HepG2 (cell line): ENCODE results near the gene TMEM167B. TPM values are rescaled to one million over a fixed set of nuclear protein-coding genes. Genes with fewer than 3 reads are reported as not detected.

Source experiments
- ARID2 ChIP-seq: sonication (generic); formaldehyde crosslinking; IDR thresholded peaks from 2 replicates; pipeline ENCODE4 v1.8.1; 2022; ENCODE audit warnings: mild to moderate bottlenecking, missing genetic modification reagents, borderline replicate concordance
- ARID5B ChIP-seq: IDR thresholded peaks from 2 replicates; pipeline ENCODE4 v1.4.0; 2020; ENCODE audit warnings: mild to moderate bottlenecking, missing genetic modification reagents
- ATF7-NPFF ChIP-seq: sonication (generic); formaldehyde crosslinking; IDR thresholded peaks from 2 replicates; pipeline ENCODE4 v1.8.1; 2023; ENCODE audit warnings: mild to moderate bottlenecking, low read depth, missing genetic modification reagents, moderate library complexity
- BRF2 ChIP-seq: sonication (generic); formaldehyde crosslinking; IDR thresholded peaks from 2 replicates; pipeline ENCODE4 v1.8.1; 2022; ENCODE audit warnings: mild to moderate bottlenecking, missing genetic modification reagents
- KDM2A ChIP-seq: sonication (generic); formaldehyde crosslinking; IDR thresholded peaks from 2 replicates; pipeline ENCODE4 v1.4.0; 2020; ENCODE audit warnings: low read depth, missing genetic modification reagents, borderline replicate concordance
- NCOA1 ChIP-seq: sonication (generic); formaldehyde crosslinking; IDR thresholded peaks from 2 replicates; pipeline ENCODE4 v1.9.0; 2021; ENCODE audit warnings: missing genetic modification reagents
- NFE2L2 ChIP-seq: fragments of 150-350 bp; IDR thresholded peaks from 2 replicates; pipeline ENCODE4 v1.6.1; 2014; ENCODE audit warnings: low read length
- PRMT3 ChIP-seq: sonication (generic); formaldehyde crosslinking; IDR thresholded peaks from 2 replicates; pipeline ENCODE4 v1.8.1; 2022; ENCODE audit warnings: low read depth, mild to moderate bottlenecking, moderate library complexity, missing genetic modification reagents, borderline replicate concordance
- SKI ChIP-seq: fragments of 450-650 bp; IDR thresholded peaks from one replicate; pipeline ENCODE4 v1.6.1; 2018; ENCODE audit warnings: mild to moderate bottlenecking; ENCODE audit not compliant: partially characterized antibody
- SRSF4 ChIP-seq: fragments of 200-400 bp; formaldehyde crosslinking; IDR thresholded peaks from one replicate; pipeline ENCODE4 v1.6.1; 2018; ENCODE audit warnings: mild to moderate bottlenecking, low read depth, low read length, moderate library complexity; ENCODE audit not compliant: poor library complexity, severe bottlenecking
- STAG1 ChIP-seq: sonication (generic); formaldehyde crosslinking; IDR thresholded peaks from 2 replicates; pipeline ENCODE4 v1.4.0; 2020; ENCODE audit warnings: missing genetic modification reagents
- TAF15 ChIP-seq: fragments of 200-400 bp; formaldehyde crosslinking; IDR thresholded peaks from one replicate; pipeline ENCODE4 v1.6.1; 2018; ENCODE audit warnings: mild to moderate bottlenecking, low read depth, low read length; ENCODE audit not compliant: poor library complexity, severe bottlenecking
- TBX2 ChIP-seq: sonication (generic); formaldehyde crosslinking; IDR thresholded peaks from 2 replicates; pipeline ENCODE4 v1.5.0; 2020; ENCODE audit warnings: missing genetic modification reagents, mild to moderate bottlenecking, borderline replicate concordance
- ZFP90 ChIP-seq: sonication (generic); formaldehyde crosslinking; IDR thresholded peaks from 2 replicates; pipeline ENCODE4 v1.8.0; 2022; ENCODE audit warnings: missing genetic modification reagents, mild to moderate bottlenecking, inconsistent platforms, borderline replicate concordance
- ZNF180 ChIP-seq: sonication (generic); formaldehyde crosslinking; IDR thresholded peaks from 2 replicates; pipeline ENCODE4 v1.4.0; 2020; ENCODE audit warnings: low read depth, missing genetic modification reagents, borderline replicate concordance
- ZNF274 ChIP-seq: sonication (generic); formaldehyde crosslinking; IDR thresholded peaks from 2 replicates; pipeline ENCODE4 v1.5.1; 2020; ENCODE audit warnings: mild to moderate bottlenecking, missing genetic modification reagents
- ZNF484 ChIP-seq: sonication (generic); formaldehyde crosslinking; IDR thresholded peaks from 2 replicates; pipeline ENCODE4 v1.5.1; 2020; ENCODE audit warnings: mild to moderate bottlenecking, low read depth, missing genetic modification reagents, borderline replicate concordance
- ZNF567 ChIP-seq: sonication (generic); formaldehyde crosslinking; IDR thresholded peaks from 2 replicates; pipeline ENCODE4 v1.8.1; 2023; ENCODE audit warnings: mild to moderate bottlenecking, missing genetic modification reagents, borderline replicate concordance
- ZNF616 ChIP-seq: sonication (generic); formaldehyde crosslinking; IDR thresholded peaks from 2 replicates; pipeline ENCODE4 v1.5.0; 2020; ENCODE audit warnings: low read depth, mild to moderate bottlenecking, missing genetic modification reagents
- ZNF761 ChIP-seq: sonication (generic); formaldehyde crosslinking; conservative IDR thresholded peaks from 2 replicates; pipeline ENCODE4 v1.4.0; 2020; ENCODE audit warnings: mild to moderate bottlenecking, missing genetic modification reagents
- ZNF768 ChIP-seq: sonication (generic); formaldehyde crosslinking; IDR thresholded peaks from 2 replicates; pipeline ENCODE4 v1.4.0; 2020; ENCODE audit warnings: missing genetic modification reagents
- ZNF782 ChIP-seq: sonication (generic); formaldehyde crosslinking; IDR thresholded peaks from 2 replicates; pipeline ENCODE4 v1.4.0; 2020; ENCODE audit warnings: missing genetic modification reagents, mild to moderate bottlenecking, borderline replicate concordance
- ZSCAN22 ChIP-seq: sonication (generic); formaldehyde crosslinking; IDR thresholded peaks from 2 replicates; pipeline ENCODE4 v1.4.0; 2020; ENCODE audit warnings: mild to moderate bottlenecking, missing genetic modification reagents
- polyA plus RNA-seq, 8 experiments: library from polyadenylated mRNA; depleted of rRNA in 3 of 8; stranded (reverse) in 7 of 8; unstranded in 1 of 8; fragments of >200 nt; fragmentation: Illumina TruSeq in 4 of 8; extraction: Trizol in 4 of 8; gene quantifications; 2 replicates each; pipeline versions ENCODE4 v1.2.1 to v1.2.3, GENCODE V29; 2011 to 2016; ENCODE audit warnings: low read depth in 4 of 8, missing spikeins in 1 of 8, mixed read lengths in 1 of 8; ENCODE audit not compliant: insufficient read depth in 1 of 8
- total RNA-seq, 5 experiments: library from RNA; depleted of rRNA; stranded (reverse); fragments of >200 nt; fragmentation: Illumina TruSeq; extraction: Trizol; gene quantifications; 2 replicates each; pipeline ENCODE4 v1.2.3, GENCODE V29; 2016; ENCODE audit warnings: low read depth in 1 of 5
- TF ChIP-seq, protein P1 (sequence below): sonication (generic); formaldehyde crosslinking; IDR thresholded peaks from 2 replicates; pipeline ENCODE4 v1.4.0; 2020; ENCODE audit warnings: mild to moderate bottlenecking, missing genetic modification reagents

The TMEM167B gene
- total and polyA plus RNA-seq, 2 of the 13 experiments (the other 11 are each of a cell fraction or from before 2014, with no cell fraction given), result 9.5 to 22.4 TPM

DNA sequence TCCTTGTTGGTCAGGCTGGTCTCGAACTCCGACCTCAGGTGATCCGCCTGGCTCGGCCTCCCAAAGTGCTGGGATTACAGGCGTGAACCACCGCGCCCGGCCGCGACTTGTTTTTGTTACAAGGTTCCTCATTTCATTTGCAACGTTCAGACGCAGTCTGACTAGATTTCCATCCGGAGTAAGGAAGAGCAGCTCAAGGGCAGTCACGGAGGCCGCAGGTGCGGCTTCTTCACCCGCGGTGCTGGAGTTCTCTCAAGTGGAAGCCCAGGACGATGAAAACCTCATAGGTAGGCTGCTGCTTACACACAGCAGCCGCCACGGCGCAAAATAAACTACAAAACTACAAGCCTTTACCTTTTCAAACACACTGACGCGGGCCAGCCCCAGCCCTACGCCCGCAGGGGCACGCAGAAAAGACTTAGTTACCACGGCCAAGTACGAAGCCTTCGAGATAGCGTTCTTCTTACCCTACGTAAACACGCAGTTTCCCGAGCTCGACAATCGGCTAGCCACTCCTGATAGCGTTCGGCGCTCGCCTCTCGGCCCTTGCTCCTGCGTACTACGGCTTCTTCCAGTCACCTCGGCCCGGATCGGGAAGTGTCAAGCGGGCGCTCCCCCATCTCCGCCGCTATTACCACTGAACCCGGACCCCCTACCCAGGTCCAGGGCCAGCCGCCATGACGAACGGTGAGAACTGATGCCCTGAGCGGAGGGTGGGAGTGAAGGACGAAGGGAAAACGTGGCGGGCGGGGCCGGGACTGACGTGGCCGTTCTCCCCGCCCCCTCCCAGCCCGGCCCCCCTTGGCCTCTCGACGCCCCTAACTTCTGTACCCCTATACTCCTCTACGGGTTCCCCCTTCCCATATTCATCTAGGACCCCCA, at the start of gene TMEM167B (continued):
- TF ChIP-seq BRF2 (CRISPR knock-in tag) (peak; percentile 80), ZNF782 (CRISPR knock-in tag) (peak; percentile 82; the same call in 1 of the 2 replicates), KDM2A (CRISPR knock-in tag) (peak; percentile 97), PRMT3 (CRISPR knock-in tag) (peak; percentile 32; the same call in 1 of the 2 replicates), ZNF761 (CRISPR knock-in tag) (peak; percentile 72; the same call in 1 of the 2 replicates), ZNF274 (CRISPR knock-in tag) (peak; percentile 90), TAF15 (peak; percentile 76), ZNF180 (no peak), ZFP90 (peak; percentile 54), TBX2 (CRISPR knock-in tag) (peak; percentile 71), NFE2L2 (no peak), NCOA1 (no peak), STAG1 (CRISPR knock-in tag) (no peak), ARID5B (peak; percentile 61), ZNF567 (CRISPR knock-in tag) (no peak), ARID2 (CRISPR knock-in tag) (peak; percentile 94), ZNF768 (CRISPR knock-in tag) (no peak), ZSCAN22 (CRISPR knock-in tag) (no peak), ZNF616 (CRISPR knock-in tag) (no peak), SKI (no peak), SRSF4 (no peak), ATF7-NPFF (CRISPR knock-in tag) (no peak; the same call in 1 of the 2 replicates), ZNF484 (no peak; the same call in 1 of the 2 replicates)
- TF ChIP-seq, protein P1, sequence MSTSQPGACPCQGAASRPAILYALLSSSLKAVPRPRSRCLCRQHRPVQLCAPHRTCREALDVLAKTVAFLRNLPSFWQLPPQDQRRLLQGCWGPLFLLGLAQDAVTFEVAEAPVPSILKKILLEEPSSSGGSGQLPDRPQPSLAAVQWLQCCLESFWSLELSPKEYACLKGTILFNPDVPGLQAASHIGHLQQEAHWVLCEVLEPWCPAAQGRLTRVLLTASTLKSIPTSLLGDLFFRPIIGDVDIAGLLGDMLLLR (CRISPR knock-in tag), result peak; percentile 90
